ENCODE data around the gene RARA. TPM values are rescaled to one million over a fixed set of nuclear protein-coding genes. Genes with fewer than 3 reads are reported as not detected.

The RARA gene
- total and polyA plus RNA-seq, 5 donors from 2014 or later: 7.3 to 126 (median 12.8) TPM

DNA sequence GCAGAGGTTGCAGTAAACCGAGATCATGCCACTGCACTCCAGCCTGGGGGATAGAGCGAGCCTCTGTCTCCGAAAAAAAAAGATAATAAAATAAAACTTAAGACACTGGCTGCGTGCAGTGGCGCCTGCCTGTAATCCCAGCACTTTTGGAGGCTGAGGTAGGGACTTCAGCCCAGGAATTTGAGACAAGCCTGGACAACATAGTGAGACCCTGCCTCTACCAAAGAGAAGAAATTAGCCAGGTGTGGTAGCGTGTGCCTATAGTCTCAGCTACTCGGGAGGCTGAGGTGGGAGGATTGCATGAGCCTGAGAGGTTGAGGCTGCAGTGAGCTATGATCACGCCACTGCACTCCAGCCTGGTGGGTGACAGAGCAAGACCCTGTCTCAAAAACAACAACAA is 26.6 kb downstream of the RARA start:
- Histone ChIP-seq H3K4me3 (ENCODE audit: low read depth, low read length) (no peak overlapping the region), H3K4me1 (ENCODE audit: control insufficient read depth, insufficient read depth, low read length, poor library complexity, severe bottlenecking) (peaks cover 72% of the 10 kb centered on the region), H3K27ac (ENCODE audit: insufficient read depth, low read length, poor library complexity, severe bottlenecking) (no peak overlapping the region), H3K27me3 (ENCODE audit: control insufficient read depth, insufficient read depth, low read length) (no peaks in the 10 kb centered on the region), H3K36me3 (ENCODE audit: control insufficient read depth, insufficient read depth, low read length) (peaks cover 25% of the 10 kb centered on the region), H3K9me3 (ENCODE audit: control insufficient read depth in 2 of 2, low read length in 2 of 2) (no peaks in the 10 kb centered on the region)
- Mint-ChIP-seq H3K4me1 (peaks cover 4 to 93% (median 59%) of the 10 kb centered on the region in 4 donors), H3K27ac (peak overlapping the region in 1 of 3 donors; percentile 79), H3K36me3 (peaks cover 20% of the 10 kb centered on the region), H3K4me3 (no peak overlapping the region), H3K27me3 (no peaks in the 10 kb centered on the region), H3K9me3 (no peaks in the 10 kb centered on the region)
- no peak for ATAC-seq (ENCODE audit: low read depth in 2 of 2)
- no peak for DNase-seq

DNA sequence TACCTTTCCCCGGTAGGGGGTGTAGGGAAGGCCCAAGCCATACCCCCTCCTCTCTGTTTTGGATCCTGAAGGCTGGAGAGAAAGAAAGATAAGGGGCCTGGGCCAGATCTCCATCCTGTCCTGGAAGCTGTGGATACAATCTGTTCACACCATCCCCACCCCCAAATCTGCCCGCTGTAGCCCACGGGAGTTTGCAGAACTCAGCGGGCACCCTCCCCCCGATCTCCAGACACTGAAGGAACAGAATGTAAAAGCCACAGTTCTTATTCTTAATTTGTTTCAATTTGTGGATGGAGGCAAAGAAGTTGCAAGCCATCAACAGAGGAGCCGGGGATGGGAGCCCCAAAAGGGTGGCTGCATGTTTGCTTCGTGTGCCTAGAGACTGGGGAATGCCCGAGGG is 28.4 kb downstream of the RARA start:
- no peaks in the 10 kb centered on the region for H3K9me3 ChIP-seq (ENCODE audit: control insufficient read depth in 2 of 2, low read length in 2 of 2)
- H3K27me3 ChIP-seq (ENCODE audit: control insufficient read depth, insufficient read depth, low read length): no peaks in the 10 kb centered on the region
- H3K4me1 ChIP-seq (ENCODE audit: control insufficient read depth, insufficient read depth, low read length, poor library complexity, severe bottlenecking): peaks cover 70% of the 10 kb centered on the region
- no peak overlapping the region for H3K4me3 ChIP-seq (ENCODE audit: low read depth, low read length)
- Mint-ChIP-seq H3K4me3 (peak overlapping the region in 2 of 4 donors; percentile 38 to 69), H3K9me3 (no peaks in the 10 kb centered on the region), H3K4me1 (peaks cover 4 to 86% (median 51%) of the 10 kb centered on the region in 4 donors), H3K27me3 (no peaks in the 10 kb centered on the region), H3K27ac (peak overlapping the region in 2 of 3 donors; percentile 79 to 91), H3K36me3 (peaks cover 12% of the 10 kb centered on the region)
- H3K27ac ChIP-seq (ENCODE audit: insufficient read depth, low read length, poor library complexity, severe bottlenecking): peak overlapping the region; percentile 58
- DNase-seq (no peak), ATAC-seq (ENCODE audit: low read depth in 2 of 2) (no peak)
- peaks cover 11% of the 10 kb centered on the region for H3K36me3 ChIP-seq (ENCODE audit: control insufficient read depth, insufficient read depth, low read length)

DNA sequence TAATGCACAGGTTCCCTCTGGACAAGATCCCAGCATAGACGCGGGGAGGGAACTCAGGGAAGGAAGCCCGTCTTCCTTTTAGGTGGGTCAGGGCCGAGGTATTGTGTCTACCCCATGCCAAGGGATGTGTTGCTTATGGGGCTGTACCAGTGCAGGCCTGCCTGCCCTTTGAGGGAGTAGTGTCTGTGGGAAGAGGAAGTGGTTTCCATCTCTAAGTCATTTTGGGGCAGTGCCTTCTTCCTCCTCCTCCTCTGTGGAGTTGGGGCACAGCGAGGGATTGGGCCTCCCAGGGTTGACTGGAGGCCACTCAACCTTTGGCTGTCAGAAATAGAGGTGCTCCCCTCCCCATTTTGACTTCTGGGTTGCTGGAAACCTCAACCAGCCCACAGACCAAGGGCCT is 29.1 kb downstream of the RARA start:
- Histone ChIP-seq H3K9me3 (ENCODE audit: control insufficient read depth in 2 of 2, low read length in 2 of 2) (no peaks in the 10 kb centered on the region), H3K36me3 (ENCODE audit: control insufficient read depth, insufficient read depth, low read length) (peaks cover 13% of the 10 kb centered on the region), H3K27me3 (ENCODE audit: control insufficient read depth, insufficient read depth, low read length) (no peaks in the 10 kb centered on the region), H3K4me1 (ENCODE audit: control insufficient read depth, insufficient read depth, low read length, poor library complexity, severe bottlenecking) (peaks cover 70% of the 10 kb centered on the region), H3K4me3 (ENCODE audit: low read depth, low read length) (no peak overlapping the region), H3K27ac (ENCODE audit: insufficient read depth, low read length, poor library complexity, severe bottlenecking) (peak overlapping the region; percentile 58)
- DNase-seq (peak in 1 of 3 donors; percentile 62), ATAC-seq (ENCODE audit: low read depth in 2 of 2) (no peak)
- H3K4me1 Mint-ChIP-seq: peaks cover 0 to 85% (median 49%) of the 10 kb centered on the region in 4 donors
- peak overlapping the region; percentile 79 to 91 (median 83) for H3K27ac Mint-ChIP-seq
- H3K36me3 Mint-ChIP-seq: peaks cover 8% of the 10 kb centered on the region
- no peaks in the 10 kb centered on the region for H3K27me3 Mint-ChIP-seq
- H3K4me3 Mint-ChIP-seq: peak overlapping the region in 2 of 4 donors; percentile 38 to 69
- no peaks in the 10 kb centered on the region for H3K9me3 Mint-ChIP-seq

DNA sequence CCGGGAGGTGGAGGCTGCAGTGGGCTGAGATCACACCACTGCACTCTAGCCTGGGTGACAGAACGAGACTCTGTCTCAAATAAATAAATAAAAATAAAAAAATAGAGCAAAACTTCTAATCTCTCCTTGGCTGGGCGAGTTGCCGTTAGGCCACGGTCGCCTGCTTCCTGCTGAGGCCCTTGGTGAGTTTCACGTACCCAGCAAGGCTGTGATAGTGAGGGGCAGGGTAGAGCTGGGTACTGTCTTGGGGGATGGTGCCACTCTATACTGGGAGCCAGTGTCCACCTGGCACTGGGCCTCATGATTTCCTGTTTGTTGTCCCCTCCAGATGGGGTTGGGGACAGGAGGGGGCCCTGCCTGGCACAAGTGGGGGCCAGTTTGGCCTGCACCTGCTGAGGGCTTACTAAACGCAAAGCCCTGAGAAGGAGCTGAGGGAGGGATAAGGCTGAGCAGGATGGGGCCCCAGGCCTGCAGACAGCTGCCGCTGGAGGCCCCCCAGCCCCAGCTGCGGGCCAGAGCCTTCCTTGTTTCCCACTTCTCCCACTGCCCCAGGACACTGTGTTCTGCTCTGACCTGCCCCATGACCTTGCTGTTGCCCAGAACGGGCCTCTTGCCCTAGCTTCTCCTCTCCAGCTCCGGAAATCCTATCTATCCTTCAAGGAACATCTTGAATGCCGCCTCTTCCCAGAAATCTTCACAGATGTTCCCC is 30.1 kb downstream of the RARA start:
- peak overlapping the region; percentile 60 for H3K27ac ChIP-seq (ENCODE audit: insufficient read depth, low read length, poor library complexity, severe bottlenecking)
- no peak for ATAC-seq (ENCODE audit: low read depth in 2 of 2)
- H3K4me1 Mint-ChIP-seq: peaks cover 0 to 85% (median 48%) of the 10 kb centered on the region in 4 donors
- H3K36me3 ChIP-seq (ENCODE audit: control insufficient read depth, insufficient read depth, low read length): peaks cover 11% of the 10 kb centered on the region
- H3K9me3 Mint-ChIP-seq: no peaks in the 10 kb centered on the region
- peaks cover 70% of the 10 kb centered on the region for H3K4me1 ChIP-seq (ENCODE audit: control insufficient read depth, insufficient read depth, low read length, poor library complexity, severe bottlenecking)
- H3K4me3 ChIP-seq (ENCODE audit: low read depth, low read length): no peak overlapping the region
- no peaks in the 10 kb centered on the region for H3K27me3 ChIP-seq (ENCODE audit: control insufficient read depth, insufficient read depth, low read length)
- peaks cover 8% of the 10 kb centered on the region for H3K36me3 Mint-ChIP-seq
- no peaks in the 10 kb centered on the region for H3K27me3 Mint-ChIP-seq
- H3K9me3 ChIP-seq (ENCODE audit: control insufficient read depth in 2 of 2, low read length in 2 of 2): no peaks in the 10 kb centered on the region
- H3K4me3 Mint-ChIP-seq: peak overlapping the region in 2 of 4 donors; percentile 73 to 80
- no peak for DNase-seq
- peak overlapping the region; percentile 76 to 99 (median 93) for H3K27ac Mint-ChIP-seq

DNA sequence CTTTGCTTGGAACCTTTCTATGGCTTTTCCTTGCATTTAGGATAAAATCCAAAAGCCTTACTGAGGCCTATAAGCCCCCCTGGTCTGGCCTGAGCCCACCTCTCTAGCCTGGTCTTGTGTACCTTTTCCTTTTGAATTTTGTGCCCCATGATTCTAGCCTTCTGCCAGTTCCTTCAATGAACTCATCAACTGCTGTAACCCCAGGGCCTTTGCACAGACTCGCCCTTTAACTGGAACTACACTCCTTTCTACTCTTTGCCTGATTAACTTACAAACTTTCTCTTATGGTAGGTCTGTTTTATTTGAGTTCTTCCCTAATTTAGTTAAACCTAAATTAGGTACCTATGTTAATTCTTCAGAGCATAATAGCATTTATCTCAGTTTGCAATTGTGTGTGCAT is 31.3 kb downstream of the RARA start:
- Histone ChIP-seq H3K9me3 (ENCODE audit: control insufficient read depth in 2 of 2, low read length in 2 of 2) (no peaks in the 10 kb centered on the region), H3K4me3 (ENCODE audit: low read depth, low read length) (peak overlapping the region; percentile 67), H3K4me1 (ENCODE audit: control insufficient read depth, insufficient read depth, low read length, poor library complexity, severe bottlenecking) (peaks cover 70% of the 10 kb centered on the region), H3K27me3 (ENCODE audit: control insufficient read depth, insufficient read depth, low read length) (no peaks in the 10 kb centered on the region), H3K36me3 (ENCODE audit: control insufficient read depth, insufficient read depth, low read length) (peaks cover 11% of the 10 kb centered on the region), H3K27ac (ENCODE audit: insufficient read depth, low read length, poor library complexity, severe bottlenecking) (peak overlapping the region; percentile 96)
- Mint-ChIP-seq H3K36me3 (peaks cover 4% of the 10 kb centered on the region), H3K4me3 (peak overlapping the region; percentile 69 to 81 (median 80)), H3K9me3 (no peaks in the 10 kb centered on the region), H3K27ac (peak overlapping the region; percentile 82 to 99 (median 93)), H3K27me3 (no peaks in the 10 kb centered on the region), H3K4me1 (peaks cover 0 to 84% (median 47%) of the 10 kb centered on the region in 4 donors)
- ATAC-seq (ENCODE audit: low read depth in 2 of 2) (no peak), DNase-seq (no peak)

DNA sequence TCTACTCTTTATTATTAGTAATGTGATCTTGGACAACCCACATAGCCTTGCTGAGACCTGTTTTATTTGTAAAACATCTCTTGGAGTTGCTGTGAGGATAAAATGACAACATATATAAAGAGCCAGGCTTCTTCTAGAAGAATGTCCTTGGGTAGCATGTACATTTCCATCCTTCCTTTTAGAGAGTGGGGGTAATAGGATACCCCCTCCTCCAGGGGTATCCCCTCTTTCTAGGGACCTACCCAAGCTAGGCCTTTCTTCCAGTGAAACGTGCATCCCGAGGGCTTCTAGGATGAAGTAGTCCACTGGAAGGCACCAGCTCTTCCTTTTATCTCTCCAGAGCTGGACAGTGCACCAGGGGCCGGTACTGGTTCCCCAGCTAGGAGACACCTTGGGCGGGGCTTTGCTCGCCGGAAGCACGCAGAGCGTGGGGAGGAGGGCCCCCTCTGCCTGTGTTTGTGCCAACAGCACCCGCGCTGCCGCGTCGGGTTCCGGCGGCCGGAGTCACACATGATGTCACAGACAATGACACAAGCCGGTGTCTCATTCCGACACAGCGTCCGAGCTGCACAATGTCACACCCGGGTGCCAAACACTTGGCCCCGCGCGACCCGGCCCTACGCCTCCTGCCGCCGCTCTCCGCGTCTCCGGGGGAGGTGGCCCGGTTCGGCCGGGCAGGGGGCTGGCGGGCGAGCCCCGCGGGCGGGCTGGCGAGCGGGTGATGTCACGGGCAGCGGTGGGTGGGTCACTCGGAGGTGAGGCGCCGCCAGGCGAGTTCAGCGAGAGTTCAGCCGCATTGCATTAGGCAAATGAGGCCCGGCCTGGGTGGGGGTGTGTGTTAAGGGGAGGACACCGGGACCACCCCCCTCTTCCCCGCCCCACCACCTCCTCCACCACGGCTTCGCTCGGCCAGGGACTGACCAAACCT is 32.2 kb downstream of the RARA start:
- ATAC-seq (ENCODE audit: low read depth in 2 of 2) (peak; percentile 84 to 86), DNase-seq (peak; percentile 86 to 92 (median 87))
- no peaks in the 10 kb centered on the region for H3K9me3 Mint-ChIP-seq
- no peaks in the 10 kb centered on the region for H3K27me3 Mint-ChIP-seq
- H3K27ac Mint-ChIP-seq: peak overlapping the region; percentile 28 to 99 (median 93)
- peak overlapping the region; percentile 96 for H3K27ac ChIP-seq (ENCODE audit: insufficient read depth, low read length, poor library complexity, severe bottlenecking)
- H3K27me3 ChIP-seq (ENCODE audit: control insufficient read depth, insufficient read depth, low read length): no peaks in the 10 kb centered on the region
- H3K9me3 ChIP-seq (ENCODE audit: control insufficient read depth in 2 of 2, low read length in 2 of 2): no peaks in the 10 kb centered on the region
- peaks cover 4% of the 10 kb centered on the region for H3K36me3 Mint-ChIP-seq
- peak overlapping the region; percentile 67 for H3K4me3 ChIP-seq (ENCODE audit: low read depth, low read length)
- H3K36me3 ChIP-seq (ENCODE audit: control insufficient read depth, insufficient read depth, low read length): peaks cover 11% of the 10 kb centered on the region
- H3K4me1 Mint-ChIP-seq: peaks cover 0 to 85% (median 51%) of the 10 kb centered on the region in 4 donors
- H3K4me1 ChIP-seq (ENCODE audit: control insufficient read depth, insufficient read depth, low read length, poor library complexity, severe bottlenecking): peaks cover 76% of the 10 kb centered on the region
- H3K4me3 Mint-ChIP-seq: peak overlapping the region; percentile 80 to 91 (median 81)

DNA sequence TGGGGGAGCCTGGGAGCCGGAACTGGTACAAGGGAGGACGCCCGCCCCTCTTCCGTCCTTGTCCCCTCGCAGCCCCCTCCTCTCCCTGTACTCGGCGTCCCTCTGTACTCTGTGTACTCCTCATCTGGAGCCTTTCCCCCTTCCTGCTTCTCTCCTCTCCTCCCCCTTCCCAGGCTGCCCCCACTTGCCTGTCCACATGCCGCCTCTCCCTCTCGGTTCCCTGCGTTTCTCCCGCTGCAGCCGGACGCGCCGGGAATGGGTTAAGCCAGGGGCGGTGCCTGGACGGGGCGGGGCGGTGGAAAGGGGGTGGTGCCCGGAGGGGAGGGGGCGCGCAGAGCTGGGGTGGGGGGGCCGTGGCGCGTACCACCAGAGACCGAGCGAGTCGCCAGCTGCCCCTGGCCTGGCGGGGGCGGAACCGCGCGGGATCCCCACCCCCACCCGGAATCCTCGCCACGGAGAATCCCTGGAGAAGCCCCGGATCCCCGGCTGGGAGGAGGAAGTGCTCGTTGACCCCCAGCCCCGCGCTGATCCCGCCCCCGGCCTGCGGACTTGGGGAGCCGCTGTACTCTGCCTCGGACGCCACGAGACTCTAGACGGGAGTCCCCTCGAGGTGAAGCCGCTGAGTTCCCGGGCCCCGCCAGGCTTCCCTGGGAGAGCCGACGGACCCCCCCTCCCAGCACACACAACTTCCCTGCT is 33.0 kb downstream of the RARA start:
- no peaks in the 10 kb centered on the region for H3K9me3 ChIP-seq (ENCODE audit: control insufficient read depth in 2 of 2, low read length in 2 of 2)
- peaks cover 11% of the 10 kb centered on the region for H3K36me3 ChIP-seq (ENCODE audit: control insufficient read depth, insufficient read depth, low read length)
- H3K27ac ChIP-seq (ENCODE audit: insufficient read depth, low read length, poor library complexity, severe bottlenecking): peak overlapping the region; percentile 96
- Mint-ChIP-seq H3K36me3 (peaks cover 4% of the 10 kb centered on the region), H3K4me3 (peak overlapping the region; percentile 27 to 91 (median 84)), H3K27me3 (no peaks in the 10 kb centered on the region), H3K27ac (peak overlapping the region; percentile 5 to 99 (median 93)), H3K9me3 (no peaks in the 10 kb centered on the region), H3K4me1 (peaks cover 0 to 85% (median 53%) of the 10 kb centered on the region in 4 donors)
- H3K27me3 ChIP-seq (ENCODE audit: control insufficient read depth, insufficient read depth, low read length): no peaks in the 10 kb centered on the region
- DNase-seq (peak in 1 of 3 donors; percentile 36), ATAC-seq (ENCODE audit: low read depth in 2 of 2) (no peak)
- H3K4me3 ChIP-seq (ENCODE audit: low read depth, low read length): peak overlapping the region; percentile 57
- H3K4me1 ChIP-seq (ENCODE audit: control insufficient read depth, insufficient read depth, low read length, poor library complexity, severe bottlenecking): peaks cover 80% of the 10 kb centered on the region
